Mucosa of descending colon (tissue), 3 donors: ENCODE data around the gene GALNT10. TPM values are rescaled to one million over a fixed set of nuclear protein-coding genes. Genes with fewer than 3 reads are reported as not detected.

Experiments used
- ATAC-seq: fragments of 200-7000 bp; cut with Tn5 transposase; one replicate; pipeline ENCODE4 v1.9.1; 2020; ENCODE audit warnings: mild to moderate bottlenecking, moderate library complexity
- DNase-seq, 3 donors: peaks; one replicate each; pipeline ENCODE4 v3.0.0-alpha.2; 2020
- H3K36me3 ChIP-seq: fragments of 200-600 bp; one replicate; pipeline ENCODE4 v1.8.0; 2021; ENCODE audit warnings: low read depth, mild to moderate bottlenecking
- H3K4me1 ChIP-seq: fragments of 200-600 bp; one replicate; pipeline ENCODE4 v1.8.0; 2021; ENCODE audit warnings: low read depth, mild to moderate bottlenecking
- H3K4me3 ChIP-seq: fragments of 200-600 bp; one replicate; pipeline ENCODE4 v1.8.0; 2021; ENCODE audit warnings: mild to moderate bottlenecking
- H3K9me3 ChIP-seq: fragments of 200-600 bp; one replicate; pipeline ENCODE4 v1.8.0; 2021; ENCODE audit warnings: mild to moderate bottlenecking
- intact Hi-C, 2 donors: fragments of 100-400 bp; cut with DNase I in 1 of 2; cut with micrococcal nuclease in 1 of 2; formaldehyde crosslinking; loops; one replicate each; pipeline versions ENCODE4 v1.11.0 to v1.11.1; 2022; cut with DNase I, micrococcal nuclease
- total RNA-seq, 3 donors: library from RNA; stranded (reverse); fragmentation: NEBNext Ultra II Directional in 2 of 3; extraction: Animal tissue kit (Norgen Biotek cat#: 25700) in 2 of 3; gene quantifications; one replicate each; pipeline versions ENCODE4 v1.2.1 to v1.2.4, GENCODE V29; 2021 to 2023
- TF ChIP-seq, protein P1 (sequence below): fragments of 200-600 bp; IDR thresholded peaks from one replicate; pipeline ENCODE4 v1.8.0; 2022; ENCODE audit warnings: antibody characterized with exemption, mild to moderate bottlenecking
- donor health status: DM: no; HTN: no; CAD: no; lungs with moderate emphysema.
- donor health status: DM: no; HTN: no; CAD: no.
- donor health status: DM: no; HTN: yes; CAD: no.

GALNT10 gene
- total RNA-seq, 3 donors from 2014 or later, result 38.5 to 51.5 (median 41.4) TPM

DNA sequence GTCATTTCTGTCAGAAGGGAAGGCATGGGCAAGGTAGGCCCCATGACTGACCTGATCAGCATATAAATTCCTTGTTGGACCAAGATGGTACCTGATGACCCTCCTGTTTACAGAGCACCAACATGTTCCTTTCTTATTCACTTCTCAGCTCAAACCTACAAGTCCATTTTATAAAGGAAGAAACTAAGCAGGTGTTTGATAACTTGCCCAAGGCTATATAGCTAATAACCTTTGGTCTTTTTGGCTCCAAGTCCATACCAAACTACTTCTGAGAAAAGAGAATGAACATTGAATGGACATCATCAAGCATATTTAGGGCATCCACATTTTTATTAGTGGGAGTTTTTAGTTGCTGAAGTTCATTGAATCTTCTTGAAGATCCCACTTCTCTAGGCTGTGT, 125.2 kb downstream of the GALNT10 start:
- DNase-seq (no peak), ATAC-seq (no peak)
- H3K9me3 ChIP-seq, result no peaks in the 10 kb centered on the region
- intact Hi-C loops, result no loop called here
- H3K36me3 ChIP-seq, result no peaks in the 10 kb centered on the region
- TF ChIP-seq, protein P1, sequence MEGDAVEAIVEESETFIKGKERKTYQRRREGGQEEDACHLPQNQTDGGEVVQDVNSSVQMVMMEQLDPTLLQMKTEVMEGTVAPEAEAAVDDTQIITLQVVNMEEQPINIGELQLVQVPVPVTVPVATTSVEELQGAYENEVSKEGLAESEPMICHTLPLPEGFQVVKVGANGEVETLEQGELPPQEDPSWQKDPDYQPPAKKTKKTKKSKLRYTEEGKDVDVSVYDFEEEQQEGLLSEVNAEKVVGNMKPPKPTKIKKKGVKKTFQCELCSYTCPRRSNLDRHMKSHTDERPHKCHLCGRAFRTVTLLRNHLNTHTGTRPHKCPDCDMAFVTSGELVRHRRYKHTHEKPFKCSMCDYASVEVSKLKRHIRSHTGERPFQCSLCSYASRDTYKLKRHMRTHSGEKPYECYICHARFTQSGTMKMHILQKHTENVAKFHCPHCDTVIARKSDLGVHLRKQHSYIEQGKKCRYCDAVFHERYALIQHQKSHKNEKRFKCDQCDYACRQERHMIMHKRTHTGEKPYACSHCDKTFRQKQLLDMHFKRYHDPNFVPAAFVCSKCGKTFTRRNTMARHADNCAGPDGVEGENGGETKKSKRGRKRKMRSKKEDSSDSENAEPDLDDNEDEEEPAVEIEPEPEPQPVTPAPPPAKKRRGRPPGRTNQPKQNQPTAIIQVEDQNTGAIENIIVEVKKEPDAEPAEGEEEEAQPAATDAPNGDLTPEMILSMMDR, result no peak
- H3K4me1 ChIP-seq, result no peaks in the 10 kb centered on the region
- no peak overlapping the region for H3K4me3 ChIP-seq

DNA sequence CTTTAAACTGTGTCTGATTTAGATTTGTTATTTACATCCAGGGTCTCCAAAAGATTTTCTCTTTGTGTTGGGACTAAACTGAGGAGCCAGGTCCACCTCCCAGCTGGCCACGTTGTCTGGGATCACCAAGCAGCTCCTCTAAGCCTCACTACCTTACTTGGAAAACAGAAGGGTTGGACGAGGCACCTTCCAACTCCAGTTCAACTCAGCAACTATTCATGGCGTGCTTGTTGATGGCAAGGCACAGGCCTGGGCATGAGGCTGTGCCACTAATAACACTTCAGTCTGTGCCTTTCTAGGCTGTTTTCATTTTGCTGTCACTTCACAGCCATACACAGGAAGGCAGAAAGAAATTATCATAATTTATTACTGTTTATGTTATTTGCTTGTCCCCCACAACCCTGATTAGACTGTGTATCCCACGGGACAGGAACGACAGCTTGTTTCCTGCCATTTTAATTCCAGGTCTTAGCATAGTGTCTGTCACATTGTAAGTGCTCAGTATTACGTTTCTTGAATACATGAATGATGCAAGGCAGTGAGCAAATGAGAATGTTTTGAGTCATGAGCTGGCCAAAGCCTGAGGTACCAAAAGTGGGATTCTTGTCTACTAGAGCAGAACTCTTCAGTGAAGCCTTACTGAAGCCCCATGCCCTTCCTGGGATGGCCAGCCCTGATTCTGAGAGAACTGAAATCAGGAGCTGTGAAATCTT, 125.8 kb downstream of the GALNT10 start:
- no peaks in the 10 kb centered on the region for H3K36me3 ChIP-seq
- TF ChIP-seq, protein P1, result no peak
- H3K9me3 ChIP-seq, result no peaks in the 10 kb centered on the region
- DNase-seq, result no peak
- H3K4me3 ChIP-seq, result no peak overlapping the region
- intact Hi-C loops, result no loop called here
- H3K4me1 ChIP-seq, result no peaks in the 10 kb centered on the region
- ATAC-seq, result no peak

DNA sequence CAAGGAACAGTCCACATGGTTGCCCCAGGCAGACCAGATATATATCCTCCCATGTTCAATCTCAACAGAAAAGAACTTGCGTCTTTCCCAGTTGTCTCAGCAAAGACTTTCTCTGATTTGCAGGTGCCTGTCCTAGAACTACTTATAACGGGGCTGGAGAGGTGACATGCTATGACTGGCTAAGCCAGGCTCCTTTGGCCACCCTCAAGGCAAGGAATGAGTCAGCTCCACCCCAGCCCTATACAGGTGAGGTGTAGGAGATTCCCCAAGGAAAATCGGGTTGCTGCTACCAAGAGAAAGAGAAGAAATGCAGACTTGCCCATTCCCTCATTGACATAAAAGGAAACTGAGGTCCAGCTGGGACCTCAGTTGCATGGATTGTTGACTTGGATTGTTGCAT, 127.4 kb downstream of the GALNT10 start:
- DNase-seq, result no peak
- no peaks in the 10 kb centered on the region for H3K4me1 ChIP-seq
- H3K9me3 ChIP-seq, result no peaks in the 10 kb centered on the region
- TF ChIP-seq, protein P1, result no peak
- no peak overlapping the region for H3K4me3 ChIP-seq
- no peak for ATAC-seq
- intact Hi-C loops, result no loop called here
- H3K36me3 ChIP-seq, result no peaks in the 10 kb centered on the region

DNA sequence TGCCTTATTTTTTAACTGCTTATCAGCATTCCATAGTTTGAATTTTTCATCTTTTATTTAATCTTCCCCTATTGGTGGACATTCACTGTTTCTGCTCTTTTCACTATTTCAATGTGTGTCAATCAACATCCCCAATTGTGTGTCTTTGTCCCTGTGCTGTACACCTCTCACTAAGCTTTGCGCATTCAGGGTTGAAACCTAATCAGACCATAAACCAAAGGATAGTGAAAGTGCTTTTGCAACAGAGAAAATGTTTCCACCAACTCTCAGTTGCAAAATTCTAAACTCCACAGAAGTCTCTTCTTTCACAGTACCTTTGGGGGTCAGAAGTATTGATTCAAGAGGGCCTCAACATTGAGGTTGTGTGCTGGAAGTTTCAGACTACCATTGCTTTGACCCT, 128.2 kb downstream of the GALNT10 start:
- no peaks in the 10 kb centered on the region for H3K9me3 ChIP-seq
- ATAC-seq, result no peak
- TF ChIP-seq, protein P1, result no peak
- intact Hi-C loops, result no loop called here
- no peak overlapping the region for H3K4me3 ChIP-seq
- no peaks in the 10 kb centered on the region for H3K4me1 ChIP-seq
- DNase-seq, result no peak
- no peaks in the 10 kb centered on the region for H3K36me3 ChIP-seq

DNA sequence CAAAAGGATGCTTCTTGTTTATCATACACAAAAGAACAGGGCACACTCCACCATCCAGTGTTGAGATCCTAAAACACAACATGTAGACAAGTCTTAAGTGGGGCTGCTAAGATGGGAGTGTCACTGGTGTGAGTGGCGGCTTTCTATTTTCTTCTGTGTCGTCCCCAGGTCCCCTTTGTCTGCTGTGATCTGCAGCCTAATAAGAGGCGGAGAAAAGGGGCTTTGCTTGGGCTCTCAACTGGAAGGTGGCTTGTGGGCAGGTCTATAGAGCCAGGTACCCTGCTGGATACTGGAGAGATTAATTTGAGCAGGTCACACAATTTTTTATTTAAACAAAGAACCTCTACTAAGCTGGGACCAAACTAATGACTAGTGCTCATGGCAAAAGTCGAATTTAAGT, 129.2 kb downstream of the GALNT10 start:
- no peak for DNase-seq
- TF ChIP-seq, protein P1, result no peak

More for the DNA sequence above, 129.2 kb downstream of the GALNT10 start:
- ATAC-seq, result no peak
- intact Hi-C loops, result no loop called here
- H3K9me3 ChIP-seq, result no peaks in the 10 kb centered on the region
- H3K4me3 ChIP-seq, result no peak overlapping the region
- H3K36me3 ChIP-seq, result no peaks in the 10 kb centered on the region
- no peaks in the 10 kb centered on the region for H3K4me1 ChIP-seq
